PC-9 (cell line): ENCODE measurements around the gene MICU2.

Experiments
- CTCF ChIP-seq: fragments of 200-600 bp; sonication (generic); conservative IDR thresholded peaks from 2 replicates; pipeline ENCODE4 v1.6.1; 2017; ENCODE audit warnings: mixed run types, antibody characterized with exemption, mild to moderate bottlenecking, moderate library complexity
- EZH2 ChIP-seq: fragments of 200-600 bp; sonication (generic); IDR thresholded peaks from 2 replicates; pipeline ENCODE4 v1.8.0; 2017; ENCODE audit warnings: antibody characterized with exemption, low read depth

- no peak for TF ChIP-seq CTCF
- TF ChIP-seq EZH2 = no peak
These were observed 74.7 kb downstream of the MICU2 start for GRCh38 chr13:21529146-21529893.
